Tibial nerve (tissue), 4 donors: ENCODE results near the gene FRZB.

Experiments used
- CTCF ChIP-seq, 5 experiments: fragments of 200-600 bp in 3 of 5; fragments of 450-650 bp in 2 of 5; sonication (generic) in 3 of 5; IDR thresholded peaks; one replicate each; pipeline ENCODE4 v1.5.1; 2016 to 2019; ENCODE audit warnings: antibody characterized with exemption in 5 of 5, mild to moderate bottlenecking in 3 of 5, moderate library complexity in 2 of 5
- EP300 ChIP-seq, 2 donors: sonication (generic); formaldehyde crosslinking; IDR thresholded peaks; one replicate each; pipeline ENCODE4 v1.6.1; 2017; ENCODE audit warnings: antibody characterized with exemption in 2 of 2, mild to moderate bottlenecking in 1 of 2
- POLR2A ChIP-seq, 2 donors: fragments of 450-650 bp; IDR thresholded peaks; one replicate each; pipeline ENCODE4 v1.6.1; 2017; ENCODE audit warnings: antibody characterized with exemption in 2 of 2, mild to moderate bottlenecking in 2 of 2, moderate library complexity in 2 of 2

GRCh38 chr2:182826064-182826463 is 40.4 kb downstream of the FRZB start:
- TF ChIP-seq CTCF (IDR thresholded peaks at IDR 0.05) (no peak), EP300 (IDR thresholded peaks at IDR 0.05) (no peak), POLR2A (IDR thresholded peaks at IDR 0.05) (no peak)
